Smooth muscle cell (in vitro differentiated cells): ENCODE results near the gene PEX5. TPM values are rescaled to one million over a fixed set of nuclear protein-coding genes. Genes with fewer than 3 reads are reported as not detected.

ENCODE experiments used
- DNase-seq: peaks from one replicate; lab custom pipeline; 2025; ENCODE audit not compliant: unreplicated experiment; lab: John Stamatoyannopoulos, UW
- H2AFZ ChIP-seq: fragments of 200-600 bp; sonication (generic); 2 replicates; pipeline ENCODE4 v1.6.0; 2016; ENCODE audit warnings: antibody characterized with exemption, low read depth, mild to moderate bottlenecking
- H3F3A ChIP-seq: fragments of 200-600 bp; sonication (generic); 2 replicates; pipeline ENCODE4 v1.6.0; 2017; ENCODE audit warnings: antibody characterized with exemption, low read depth
- H3K27ac ChIP-seq: fragments of 200-600 bp; sonication (generic); 2 replicates; pipeline ENCODE4 v1.5.1; 2016; ENCODE audit warnings: low read depth, mild to moderate bottlenecking
- H3K27me3 ChIP-seq: fragments of 200-600 bp; sonication (generic); 2 replicates; pipeline ENCODE4 v1.6.1; 2016; ENCODE audit warnings: low read depth, mild to moderate bottlenecking
- H3K36me3 ChIP-seq: fragments of 200-600 bp; sonication (generic); 2 replicates; pipeline ENCODE4 v1.5.1; 2016; ENCODE audit warnings: low read depth
- H3K4me1 ChIP-seq: fragments of 200-600 bp; sonication (generic); 2 replicates; pipeline ENCODE4 v1.5.1; 2016; ENCODE audit warnings: low read depth
- H3K4me2 ChIP-seq: fragments of 200-600 bp; sonication (generic); 2 replicates; pipeline ENCODE4 v1.6.0; 2016; ENCODE audit warnings: mild to moderate bottlenecking
- H3K4me3 ChIP-seq: fragments of 200-600 bp; sonication (generic); 2 replicates; pipeline ENCODE4 v1.5.1; 2016; ENCODE audit warnings: mild to moderate bottlenecking
- H3K79me2 ChIP-seq: fragments of 200-600 bp; sonication (generic); 2 replicates; pipeline ENCODE4 v1.6.0; 2016; ENCODE audit warnings: low read depth, mild to moderate bottlenecking
- H3K9ac ChIP-seq: fragments of 200-600 bp; sonication (generic); 2 replicates; pipeline ENCODE4 v1.6.0; 2016; ENCODE audit warnings: low read depth
- H3K9me3 ChIP-seq: fragments of 200-600 bp; sonication (generic); replicated peaks from 2 replicates; pipeline ENCODE4 v1.5.1; 2016; ENCODE audit warnings: low read depth
- H4K20me1 ChIP-seq: fragments of 200-600 bp; sonication (generic); 2 replicates; pipeline ENCODE4 v1.6.0; 2016; ENCODE audit warnings: low read depth
- CTCF ChIP-seq: fragments of 200-600 bp; sonication (generic); IDR thresholded peaks from 2 replicates; pipeline ENCODE4 v1.5.1; 2017; ENCODE audit warnings: borderline replicate concordance, mild to moderate bottlenecking, antibody characterized with exemption; ENCODE audit not compliant: insufficient read depth, poor library complexity, severe bottlenecking
- WGBS: methylation state at CpG from one replicate; pipeline ENCODE4 v1.1.7; 2016; ENCODE audit warnings: low lambda C conversion rate; 5-methylcytosine and 5-hydroxymethylcytosine counted together
- polyA plus RNA-seq: library from polyadenylated mRNA; unstranded; fragments of >200 nt; fragmentation: Nextera tagmentation; extraction: Ambion mirVana; gene quantifications from 2 replicates; pipeline ENCODE4 v1.2.1, GENCODE V29; 2016
- total RNA-seq: library from RNA; depleted of rRNA; stranded (reverse); fragments of >200 nt; gene quantifications from 2 replicates; pipeline ENCODE4 v1.2.3, GENCODE V29; 2014

PEX5 gene
- total and polyA plus RNA-seq, 2 experiments from 2014 or later: 6.6 to 8.9 TPM

- Histone ChIP-seq H3K9ac (no peak overlapping the region), H3K36me3 (peaks cover 23% of the 10 kb centered on the region), H3K27ac (no peak overlapping the region), H4K20me1 (no peaks in the 10 kb centered on the region), H3K9me3 (peaks cover 4% of the 10 kb centered on the region), H3K4me2 (no peak overlapping the region), H3F3A (no peaks in the 10 kb centered on the region), H3K79me2 (no peaks in the 10 kb centered on the region), H3K4me3 (no peak overlapping the region), H3K27me3 (no peaks in the 10 kb centered on the region), H3K4me1 (no peaks in the 10 kb centered on the region), H2AFZ (no peak overlapping the region)
- DNase-seq: no peak
- 98% methylated on average over 10 of the region's 10 CpGs for WGBS
- no peak for TF ChIP-seq CTCF
Measured at GRCh38 chr12:7207866-7208625, 18.6 kb downstream of the PEX5 start.

- peaks cover 12% of the 10 kb centered on the region for H3K36me3 ChIP-seq
- WGBS: 99% methylated on average over 14 of the region's 14 CpGs
Measured at GRCh38 chr12:7209958-7210357, 20.5 kb downstream of the PEX5 start.

GRCh38 chr12:7210642-7211151 is 21.2 kb downstream of the PEX5 start:
- no peak for TF ChIP-seq CTCF
- H3K27ac ChIP-seq: no peak overlapping the region
- H3K36me3 ChIP-seq: peaks cover 12% of the 10 kb centered on the region
- peaks cover 4% of the 10 kb centered on the region for H3K9me3 ChIP-seq
- no peaks in the 10 kb centered on the region for H4K20me1 ChIP-seq
- no peaks in the 10 kb centered on the region for H3K4me1 ChIP-seq
- no peaks in the 10 kb centered on the region for H3K27me3 ChIP-seq
- no peak overlapping the region for H3K4me3 ChIP-seq
- H3F3A ChIP-seq: no peaks in the 10 kb centered on the region
- H3K79me2 ChIP-seq: no peaks in the 10 kb centered on the region
- no peak for DNase-seq
- WGBS: over 99% methylated on average over 6 of the region's 6 CpGs
- H3K9ac ChIP-seq: no peak overlapping the region
- H3K4me2 ChIP-seq: no peak overlapping the region
- no peak overlapping the region for H2AFZ ChIP-seq

More at GRCh38 chr12:7209958-7210357, 20.5 kb downstream of the PEX5 start:
- no peaks in the 10 kb centered on the region for H3K79me2 ChIP-seq
- H3K9me3 ChIP-seq: peaks cover 4% of the 10 kb centered on the region
- no peak for TF ChIP-seq CTCF
- H2AFZ ChIP-seq: no peak overlapping the region
- H3K9ac ChIP-seq: no peak overlapping the region
- no peak overlapping the region for H3K4me2 ChIP-seq
- H3K27ac ChIP-seq: no peak overlapping the region
- no peaks in the 10 kb centered on the region for H3F3A ChIP-seq
- H3K4me1 ChIP-seq: no peaks in the 10 kb centered on the region
- no peak overlapping the region for H3K4me3 ChIP-seq
- H3K27me3 ChIP-seq: no peaks in the 10 kb centered on the region
- no peak for DNase-seq
- H4K20me1 ChIP-seq: no peaks in the 10 kb centered on the region
